Measurements from ENCODE around the gene EVA1B. TPM values are rescaled to one million over a fixed set of nuclear protein-coding genes. Genes with fewer than 3 reads are reported as not detected.

The EVA1B gene
- total RNA-seq, 2 donors from 2014 or later, result 107 to 189 TPM

DNA sequence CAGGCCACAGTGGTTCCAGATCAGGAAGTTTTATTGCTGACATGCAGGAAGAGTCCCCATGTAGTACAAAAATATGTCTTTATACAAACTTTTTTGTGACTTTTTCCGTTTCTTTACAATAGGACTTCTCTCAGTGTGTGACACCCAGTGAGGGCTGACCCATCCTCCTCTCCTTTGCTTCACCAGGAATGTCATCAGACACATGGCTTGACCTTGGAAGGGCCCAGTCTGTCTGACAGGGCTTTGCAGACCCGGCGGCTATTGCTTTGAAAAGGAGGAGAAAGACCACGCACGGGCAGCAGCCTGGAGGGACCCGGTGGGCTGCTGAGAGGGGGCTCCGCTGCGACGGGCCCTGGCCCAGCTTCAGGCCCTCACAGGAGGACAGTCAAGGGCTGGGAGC, 16.2 kb upstream of the EVA1B start:
- peaks cover 29% of the 10 kb centered on the region for H3K36me3 ChIP-seq
- no peak for ATAC-seq (ENCODE audit: insufficient number of reproducible peaks, low FRiP score, low read depth)
- H3K27me3 ChIP-seq (replicated peaks; ENCODE audit: insufficient read depth), result no peaks in the 10 kb centered on the region

DNA sequence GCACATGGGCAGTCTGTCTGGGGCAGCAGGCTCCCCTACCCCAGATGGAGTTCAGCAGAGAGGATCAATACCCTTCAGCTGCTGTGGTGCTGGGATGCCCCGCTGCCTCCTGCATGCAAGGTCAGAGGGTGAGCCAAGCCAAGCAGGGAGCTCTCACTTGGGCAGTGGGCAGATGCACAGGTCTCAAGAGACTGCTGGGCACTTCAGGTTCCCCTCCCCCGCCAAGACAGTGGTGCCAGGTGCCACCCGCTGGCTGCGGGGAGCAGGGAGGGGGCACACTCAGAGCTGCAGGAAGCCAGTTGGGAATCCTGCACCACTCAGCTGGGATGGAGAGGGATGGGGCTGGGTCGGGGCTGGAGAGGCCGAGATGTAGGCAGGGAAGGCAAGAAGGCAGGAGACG, 15.8 kb upstream of the EVA1B start:
- Histone ChIP-seq H3K9me3 (no peaks in the 10 kb centered on the region), H3K4me1 (ENCODE audit: control insufficient read depth in 1 of 2, low read depth in 2 of 2) (peaks cover 7 to 10% of the 10 kb centered on the region in 2 donors), H3K27me3 (replicated peaks; ENCODE audit: insufficient read depth) (no peaks in the 10 kb centered on the region), H3K27ac (no peak overlapping the region), H3K36me3 (peaks cover 25% of the 10 kb centered on the region), H3K4me3 (no peak overlapping the region)
- DNase-seq (ENCODE audit: low spot score) (no peak), ATAC-seq (ENCODE audit: insufficient number of reproducible peaks, low FRiP score, low read depth) (no peak)
- TF ChIP-seq, protein P1, sequence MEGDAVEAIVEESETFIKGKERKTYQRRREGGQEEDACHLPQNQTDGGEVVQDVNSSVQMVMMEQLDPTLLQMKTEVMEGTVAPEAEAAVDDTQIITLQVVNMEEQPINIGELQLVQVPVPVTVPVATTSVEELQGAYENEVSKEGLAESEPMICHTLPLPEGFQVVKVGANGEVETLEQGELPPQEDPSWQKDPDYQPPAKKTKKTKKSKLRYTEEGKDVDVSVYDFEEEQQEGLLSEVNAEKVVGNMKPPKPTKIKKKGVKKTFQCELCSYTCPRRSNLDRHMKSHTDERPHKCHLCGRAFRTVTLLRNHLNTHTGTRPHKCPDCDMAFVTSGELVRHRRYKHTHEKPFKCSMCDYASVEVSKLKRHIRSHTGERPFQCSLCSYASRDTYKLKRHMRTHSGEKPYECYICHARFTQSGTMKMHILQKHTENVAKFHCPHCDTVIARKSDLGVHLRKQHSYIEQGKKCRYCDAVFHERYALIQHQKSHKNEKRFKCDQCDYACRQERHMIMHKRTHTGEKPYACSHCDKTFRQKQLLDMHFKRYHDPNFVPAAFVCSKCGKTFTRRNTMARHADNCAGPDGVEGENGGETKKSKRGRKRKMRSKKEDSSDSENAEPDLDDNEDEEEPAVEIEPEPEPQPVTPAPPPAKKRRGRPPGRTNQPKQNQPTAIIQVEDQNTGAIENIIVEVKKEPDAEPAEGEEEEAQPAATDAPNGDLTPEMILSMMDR (IDR thresholded peaks at IDR 0.05), result no peak

More for the DNA sequence above, 16.2 kb upstream of the EVA1B start:
- no peak for DNase-seq (ENCODE audit: low spot score)
- Histone ChIP-seq H3K9me3 (no peaks in the 10 kb centered on the region), H3K27ac (no peak overlapping the region), H3K4me1 (ENCODE audit: control insufficient read depth in 1 of 2, low read depth in 2 of 2) (peaks cover 7 to 10% of the 10 kb centered on the region in 2 donors), H3K4me3 (no peak overlapping the region)
- TF ChIP-seq, protein P1 (IDR thresholded peaks at IDR 0.05), result no peak

DNA sequence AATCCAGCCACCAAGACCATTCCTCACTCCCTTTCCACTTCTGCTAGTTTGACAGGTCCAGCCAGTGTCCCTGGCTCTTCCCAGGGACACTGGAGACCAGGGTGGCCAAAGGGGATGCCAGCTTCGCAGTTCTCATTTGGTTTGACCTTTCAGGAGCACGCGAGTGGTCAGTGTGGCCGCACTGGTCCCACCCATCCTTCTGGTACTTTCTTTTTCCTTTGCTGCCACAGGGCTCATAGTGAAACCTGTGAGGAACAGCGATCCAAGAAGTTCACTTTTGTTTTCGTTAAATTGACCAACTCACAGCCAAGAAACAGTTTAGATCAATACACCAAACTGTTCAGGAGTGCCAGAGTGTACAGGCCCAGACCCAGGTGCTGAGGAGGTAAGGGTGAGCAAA, 14.4 kb upstream of the EVA1B start:
- TF ChIP-seq, protein P1 (IDR thresholded peaks at IDR 0.05), result no peak
- no peak for DNase-seq (ENCODE audit: low spot score)
- peaks cover 19% of the 10 kb centered on the region for H3K36me3 ChIP-seq
- H3K27me3 ChIP-seq (replicated peaks; ENCODE audit: insufficient read depth), result no peaks in the 10 kb centered on the region
- no peaks in the 10 kb centered on the region for H3K9me3 ChIP-seq
- no peak for ATAC-seq (ENCODE audit: insufficient number of reproducible peaks, low FRiP score, low read depth)
- H3K4me1 ChIP-seq (ENCODE audit: control insufficient read depth in 1 of 2, low read depth in 2 of 2), result peaks cover 0 to under 1% of the 10 kb centered on the region in 2 donors
- H3K4me3 ChIP-seq, result no peak overlapping the region
- H3K27ac ChIP-seq, result no peak overlapping the region

DNA sequence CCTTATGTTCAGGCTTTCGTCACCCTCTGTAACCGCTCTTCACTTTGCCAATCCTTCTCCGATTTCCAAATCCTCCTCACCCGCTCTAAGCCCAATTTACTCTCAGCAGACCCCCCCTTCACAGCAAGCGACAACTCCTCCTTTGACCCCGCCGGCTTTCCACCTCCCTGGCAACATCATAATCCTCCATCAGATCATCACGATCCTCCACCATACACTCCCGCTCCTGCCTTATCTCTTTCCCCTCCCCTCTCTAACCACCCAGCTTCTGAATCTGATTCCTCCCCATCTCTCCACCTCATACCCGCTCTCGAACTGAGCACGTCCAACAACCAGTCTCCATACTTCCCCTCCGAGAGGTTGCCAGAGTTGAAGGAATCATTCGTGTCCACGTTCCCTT, 7.5 kb upstream of the EVA1B start:
- H3K4me1 ChIP-seq (ENCODE audit: control insufficient read depth in 1 of 2, low read depth in 2 of 2), result no peaks in the 10 kb centered on the region
- H3K27me3 ChIP-seq (replicated peaks; ENCODE audit: insufficient read depth), result no peaks in the 10 kb centered on the region
- no peaks in the 10 kb centered on the region for H3K36me3 ChIP-seq
- no peaks in the 10 kb centered on the region for H3K9me3 ChIP-seq
- ATAC-seq (ENCODE audit: insufficient number of reproducible peaks, low FRiP score, low read depth) (no peak), DNase-seq (ENCODE audit: low spot score) (no peak)
- no peak overlapping the region for H3K27ac ChIP-seq
- TF ChIP-seq, protein P1 (IDR thresholded peaks at IDR 0.05), result no peak
- H3K4me3 ChIP-seq, result no peak overlapping the region

DNA sequence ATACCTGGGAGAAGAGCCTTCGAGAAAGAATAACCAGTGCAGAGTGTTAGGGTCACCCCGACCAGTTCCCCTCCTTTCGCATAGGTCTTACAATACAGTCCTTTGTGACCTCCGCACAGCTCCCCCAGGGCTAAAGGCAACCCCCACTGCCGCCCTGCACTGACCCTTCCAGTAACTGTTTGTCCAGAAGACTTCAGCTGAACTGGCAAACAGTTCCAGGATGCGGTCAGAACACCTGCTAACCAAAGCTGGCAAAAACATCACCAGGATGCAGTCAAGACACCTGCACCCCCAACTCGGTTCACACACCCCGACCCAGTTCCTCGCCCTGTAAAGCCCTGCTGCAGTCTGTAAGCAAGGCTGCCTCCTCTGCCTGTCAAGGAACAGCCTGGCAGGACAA, 6.4 kb upstream of the EVA1B start:
- no peak for DNase-seq (ENCODE audit: low spot score)
- Histone ChIP-seq H3K27me3 (replicated peaks; ENCODE audit: insufficient read depth) (no peaks in the 10 kb centered on the region), H3K4me3 (no peak overlapping the region), H3K9me3 (no peaks in the 10 kb centered on the region), H3K27ac (no peak overlapping the region), H3K36me3 (no peaks in the 10 kb centered on the region), H3K4me1 (ENCODE audit: control insufficient read depth in 1 of 2, low read depth in 2 of 2) (no peaks in the 10 kb centered on the region)
- TF ChIP-seq, protein P1 (IDR thresholded peaks at IDR 0.05), result no peak
- no peak for ATAC-seq (ENCODE audit: insufficient number of reproducible peaks, low FRiP score, low read depth)
